ENCODE measurements around the gene IGSF6.
A peak's percentile ranks its signal among the peaks of the same experiment; 100 is the strongest.

GRCh38 chr16:21614896-21615295 lies 37.5 kb downstream of the IGSF6 start:
- peak; percentile 49 for TF ChIP-seq CTCF (conservative IDR thresholded peaks at IDR 0.05; ENCODE audit: low read depth, low read length)
- TF ChIP-seq EZH2 (IDR thresholded peaks at IDR 0.05; ENCODE audit: low read length, unreplicated experiment), result no peak
- TF ChIP-seq EZH2phosphoT487 (IDR thresholded peaks at IDR 0.05; ENCODE audit: borderline replicate concordance, low read length), result no peak
